Cerebellar nuclear complex (tissue), 1 donor: ENCODE measurements around the gene FER.
"Not testable (repeated sequence)": the region's sequence is repeated elsewhere in the genome, so short reads cannot be mapped to it uniquely, and the experiment has no call there.

Source experiments
- DNase-seq, 2 experiments: peaks; one replicate each; lab custom pipeline; 2025; lab: John Stamatoyannopoulos, UW

The FER gene

DNA sequence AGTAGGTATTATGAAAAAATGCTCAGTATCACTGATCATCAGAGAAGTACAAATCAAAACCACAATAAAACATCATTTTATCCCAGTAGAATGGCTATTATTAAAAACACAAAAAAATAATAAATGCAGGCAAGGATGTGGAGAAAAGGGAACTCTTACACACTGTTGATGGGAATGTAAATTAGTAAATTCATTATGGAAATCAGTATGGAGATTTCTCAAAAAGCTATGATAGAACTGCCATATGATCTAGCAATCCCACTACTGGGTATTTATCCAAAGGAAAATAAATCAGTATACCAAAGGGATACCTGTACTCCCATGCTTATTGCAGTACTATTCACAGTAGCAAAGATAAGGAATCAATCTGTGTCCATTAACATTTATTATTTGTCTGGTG lies 209.6 kb downstream of the FER start:
- DNase-seq, result no peak

- DNase-seq, result no peak
These were observed 219.2 kb downstream of the FER start for GRCh38 chr5:108966910-108967309.

DNA sequence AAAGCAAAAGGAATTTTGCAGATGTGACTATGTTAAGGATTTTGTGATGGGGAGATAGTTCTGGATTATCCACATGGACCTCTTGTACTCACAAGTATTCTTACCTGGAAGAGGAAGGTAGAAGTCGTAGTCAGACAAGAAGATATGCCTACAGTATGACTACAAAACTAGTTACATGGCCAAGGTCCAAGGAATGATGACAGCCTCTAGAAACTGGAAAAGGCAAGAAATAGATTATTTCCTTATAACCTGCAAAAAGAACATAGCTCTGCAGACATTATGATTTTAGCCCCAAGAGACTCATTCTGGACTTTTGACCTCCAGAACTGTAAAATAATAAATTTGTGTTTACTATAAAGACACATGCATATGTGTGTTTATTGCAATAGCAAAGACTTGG lies 226.9 kb downstream of the FER start:
- DNase-seq, result no peak

GRCh38 chr5:108975697-108976096 lies 228.0 kb downstream of the FER start:
- no peak for DNase-seq

- no peak for DNase-seq
These were observed 235.9 kb downstream of the FER start for GRCh38 chr5:108983461-108984092.

- DNase-seq, result no peak
These were observed 242.2 kb downstream of the FER start for GRCh38 chr5:108989761-108990392.

DNA sequence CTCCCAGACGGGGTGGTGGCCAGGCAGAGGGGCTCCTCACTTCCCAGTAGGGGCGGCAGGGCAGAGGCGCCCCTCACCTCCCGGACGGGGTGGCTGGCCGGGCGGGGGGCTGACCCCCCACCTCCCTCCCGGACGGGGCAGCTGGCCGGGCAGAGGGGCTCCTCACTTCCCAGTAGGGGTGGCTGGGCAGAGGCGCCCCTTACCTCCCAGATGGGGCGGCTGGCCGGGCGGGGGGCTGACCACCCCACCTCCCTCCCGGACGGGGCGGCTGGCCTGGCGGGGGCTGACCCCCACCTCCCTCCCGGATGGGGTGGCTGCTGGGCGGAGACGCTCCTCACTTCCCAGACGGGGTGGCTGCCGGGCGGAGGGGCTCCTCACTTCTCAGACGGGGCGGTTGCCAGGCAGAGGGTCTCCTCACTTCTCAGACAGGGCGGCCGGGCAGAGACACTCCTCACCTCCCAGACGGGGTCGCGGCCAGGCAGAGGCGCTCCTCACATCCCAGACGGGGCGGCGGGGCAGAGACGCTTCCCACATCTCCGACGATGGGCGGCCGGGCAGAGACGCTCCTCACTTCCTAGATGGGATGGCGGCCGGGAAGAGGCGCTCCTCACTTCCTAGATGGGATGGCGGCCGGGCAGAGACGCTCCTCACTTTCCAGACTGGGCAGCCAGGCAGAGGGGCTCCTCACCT lies 244.8 kb downstream of the FER start:
- not testable (repeated sequence) for DNase-seq

DNA sequence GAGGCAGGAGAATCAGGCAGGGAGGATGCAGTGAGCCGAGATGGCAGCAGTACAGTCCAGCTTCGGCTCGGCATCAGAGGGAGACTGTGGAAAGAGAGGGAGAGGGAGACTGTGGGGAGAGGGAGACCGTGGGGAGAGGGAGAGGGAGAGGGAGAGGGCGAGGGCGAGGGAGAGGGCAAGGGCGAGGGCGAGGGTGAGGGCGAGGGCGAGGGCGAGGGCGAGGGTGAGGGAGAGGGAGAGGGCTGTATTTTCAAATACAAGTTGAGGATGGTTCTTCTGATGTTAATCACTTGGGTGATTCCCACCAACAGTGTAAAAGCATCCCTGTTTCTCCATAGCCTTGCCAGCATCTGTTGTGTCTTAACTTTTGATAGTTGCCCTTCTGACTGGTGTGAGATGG lies 245.7 kb downstream of the FER start:
- DNase-seq, result not testable (repeated sequence)

DNA sequence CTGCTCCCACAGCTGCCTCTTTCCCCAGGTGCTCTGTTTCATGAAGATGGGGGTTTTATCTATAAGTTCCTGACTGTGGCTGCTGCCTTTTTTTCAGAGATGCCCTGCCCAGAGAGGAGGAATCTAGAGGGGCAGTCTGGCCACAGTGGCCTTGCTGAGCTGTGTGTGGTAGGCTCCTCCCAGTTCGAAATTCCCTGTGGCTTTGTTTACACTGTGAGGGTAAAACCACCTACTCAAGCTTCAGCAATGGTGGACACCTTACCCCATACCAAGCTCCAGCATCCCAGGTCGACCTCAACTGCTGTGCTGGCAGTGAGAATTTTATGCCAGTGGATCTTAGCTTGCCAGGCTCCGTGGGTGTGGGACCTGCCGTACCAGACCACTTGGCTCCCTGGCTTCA lies 250.0 kb downstream of the FER start:
- DNase-seq, result no peak

GRCh38 chr5:108998216-108998615 lies 250.5 kb downstream of the FER start:
- no peak for DNase-seq

DNA sequence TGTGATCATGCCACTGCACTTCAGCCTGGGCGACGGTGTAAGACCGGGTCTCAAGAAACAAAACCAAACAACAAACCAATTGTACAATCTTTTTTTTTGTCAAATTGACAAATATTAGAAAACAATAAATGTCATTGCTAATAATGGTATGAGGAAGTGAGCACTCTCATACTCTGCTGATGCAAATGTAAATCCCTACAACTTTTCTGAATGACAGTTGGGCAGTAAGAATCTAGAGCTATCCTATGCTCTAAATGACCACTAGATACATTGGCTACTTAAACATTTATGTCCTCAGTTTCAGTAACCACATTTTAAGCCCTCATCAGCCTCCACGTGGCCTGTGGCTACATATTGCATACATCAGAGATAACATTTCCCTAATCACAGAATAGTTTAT lies 256.2 kb downstream of the FER start:
- DNase-seq, result no peak

- no peak for DNase-seq
These were observed 257.8 kb downstream of the FER start for GRCh38 chr5:109005297-109006009.

- no peak for DNase-seq
These were observed 258.4 kb downstream of the FER start for GRCh38 chr5:109006129-109006528.

DNA sequence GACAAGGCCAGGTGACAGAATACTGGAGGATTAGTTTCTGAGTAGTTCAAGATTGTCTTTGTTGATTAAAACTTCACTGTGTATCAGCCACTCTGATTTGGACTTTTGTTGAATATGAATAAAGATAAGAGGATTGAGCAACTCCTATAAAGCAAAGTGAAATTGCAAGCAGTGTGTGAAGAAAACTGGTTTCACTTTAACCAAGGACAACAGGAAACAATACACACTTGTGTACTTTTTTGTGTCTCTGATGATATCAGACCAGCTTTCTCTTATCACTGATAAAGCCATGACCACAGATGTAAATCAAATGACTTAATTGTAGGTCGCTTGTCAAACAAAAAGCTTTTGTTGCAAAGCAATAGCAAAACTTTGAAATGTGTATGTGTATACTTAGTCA lies 268.6 kb downstream of the FER start:
- no peak for DNase-seq

- DNase-seq, result no peak
These were observed 274.4 kb downstream of the FER start for GRCh38 chr5:109022056-109022455.

- not testable (repeated sequence) for DNase-seq
These were observed 278.0 kb downstream of the FER start for GRCh38 chr5:109025729-109026128.

GRCh38 chr5:109027983-109028607 lies 280.4 kb downstream of the FER start:
- DNase-seq, result no peak

GRCh38 chr5:109028608-109029299 lies 281.1 kb downstream of the FER start:
- DNase-seq, result no peak

DNA sequence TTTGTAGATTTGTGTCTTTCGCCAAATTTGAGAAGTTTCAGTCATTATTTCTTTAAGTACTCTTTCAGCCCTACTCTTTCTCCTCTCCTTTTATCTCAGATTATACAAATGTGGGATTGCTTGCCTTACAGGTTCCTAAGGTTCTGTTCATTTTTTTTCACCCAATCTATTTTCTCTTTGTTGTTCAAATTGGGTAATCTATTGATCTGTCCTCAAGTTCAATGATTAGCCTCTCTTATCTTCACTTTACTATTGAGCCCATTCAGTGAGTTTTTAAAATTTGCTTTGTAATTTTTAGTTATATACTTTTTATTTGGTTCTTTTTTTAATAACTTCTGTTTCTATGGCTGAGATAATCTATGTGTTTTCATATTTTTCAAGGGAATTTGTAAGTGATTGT lies 282.1 kb downstream of the FER start:
- no peak for DNase-seq

GRCh38 chr5:109030360-109031143 lies 282.9 kb downstream of the FER start:
- no peak for DNase-seq

- no peak for DNase-seq
These were observed 286.6 kb downstream of the FER start for GRCh38 chr5:109034306-109034705.
